IMR-90 (cell line): ENCODE results near the gene ATP5PO. TPM values are rescaled to one million over a fixed set of nuclear protein-coding genes. Genes with fewer than 3 reads are reported as not detected.

ENCODE experiments used
- ATAC-seq: fragments of 200-7000 bp; cut with Tn5 transposase; 2 replicates; pipeline ENCODE4 v1.9.1; 2020; ENCODE audit warnings: low read depth, mild to moderate bottlenecking, moderate library complexity
- BruUV-seq: library from RNA; stranded (reverse); fragments of 400-500 nt; replicated peaks from 2 replicates; lab custom pipeline; 2021; lab: Mats Ljungman, UMichigan
- CTCF ChIA-PET: fragments of 300-600 bp; formaldehyde crosslinking; extraction: SDS; loops from one replicate; lab custom pipeline; 2021; ENCODE audit warnings: antibody characterized with exemption; lab: Yijun Ruan, JAX
- POLR2A ChIA-PET: fragments of 300-600 bp; sonication (Branson Sonifier 250); formaldehyde crosslinking; loops from one replicate; lab custom pipeline; 2022; ENCODE audit warnings: antibody characterized with exemption; ENCODE audit not compliant: unreplicated experiment; lab: Charles Lee
- DNase-seq: peaks from one replicate; pipeline ENCODE4 v3.0.0; 2013
- H2AFZ ChIP-seq: replicated peaks from 2 replicates; pipeline ENCODE3; 2013; ENCODE audit warnings: low read length, mild to moderate bottlenecking; ENCODE audit not compliant: poor library complexity
- H2AK5ac ChIP-seq: 2 replicates; pipeline ENCODE4 v1.6.1; 2013; ENCODE audit warnings: low read depth, low read length, inconsistent platforms
- H2AK9ac ChIP-seq: replicated peaks from 2 replicates; pipeline ENCODE3; 2013; ENCODE audit warnings: mild to moderate bottlenecking, low read depth, low read length, moderate library complexity; ENCODE audit not compliant: poor library complexity
- H2BK120ac ChIP-seq: 2 replicates; pipeline ENCODE4 v1.6.1; 2013; ENCODE audit warnings: low read depth, low read length, inconsistent platforms
- H2BK15ac ChIP-seq: 3 replicates; pipeline ENCODE4 v1.6.1; 2013; ENCODE audit warnings: low read depth, low read length, inconsistent platforms
- H2BK20ac ChIP-seq: 2 replicates; pipeline ENCODE4 v1.6.1; 2013; ENCODE audit warnings: low read depth, mild to moderate bottlenecking, inconsistent platforms, low read length, moderate library complexity
- H2BK5ac ChIP-seq: 2 replicates; pipeline ENCODE4 v1.6.1; 2013; ENCODE audit warnings: mild to moderate bottlenecking, low read depth, low read length, inconsistent platforms; ENCODE audit not compliant: poor library complexity, severe bottlenecking
- H3K14ac ChIP-seq: replicated peaks from 2 replicates; pipeline ENCODE4 v1.6.1; 2013; ENCODE audit warnings: low read depth, low read length, inconsistent platforms
- H3K18ac ChIP-seq: 2 replicates; pipeline ENCODE4 v1.6.1; 2013; ENCODE audit warnings: low read depth, low read length, control low read depth
- H3K23ac ChIP-seq: 2 replicates; pipeline ENCODE4 v1.6.1; 2013; ENCODE audit warnings: low read depth, low read length, inconsistent platforms
- H3K27ac ChIP-seq: 2 replicates; pipeline ENCODE4 v1.5.1; 2013; ENCODE audit warnings: mild to moderate bottlenecking, control low read depth, low read length; ENCODE audit not compliant: insufficient read depth
- H3K27me3 ChIP-seq: 2 replicates; pipeline ENCODE4 v1.6.1; 2013; ENCODE audit warnings: low read length; ENCODE audit not compliant: control insufficient read depth, insufficient read depth
- H3K36me3 ChIP-seq: 2 replicates; pipeline ENCODE4 v1.6.1; 2013; ENCODE audit warnings: low read length, mixed read lengths; ENCODE audit not compliant: control insufficient read depth, insufficient read depth
- H3K4ac ChIP-seq: 2 replicates; pipeline ENCODE4 v1.6.1; 2013; ENCODE audit warnings: low read depth, low read length, inconsistent platforms
- H3K4me1 ChIP-seq: 2 replicates; pipeline ENCODE4 v1.6.1; 2013; ENCODE audit warnings: low read length, mixed read lengths; ENCODE audit not compliant: control insufficient read depth, insufficient read depth
- H3K4me2 ChIP-seq: 2 replicates; pipeline ENCODE4 v1.6.1; 2013; ENCODE audit warnings: low read depth, mild to moderate bottlenecking, control low read depth, low read length, moderate library complexity
- H3K4me3 ChIP-seq: 2 replicates; pipeline ENCODE4 v1.5.1; 2013; ENCODE audit warnings: low read depth, mild to moderate bottlenecking, control low read depth, low read length, moderate library complexity; ENCODE audit not compliant: insufficient read depth
- H3K56ac ChIP-seq: 2 replicates; pipeline ENCODE4 v1.6.1; 2013; ENCODE audit warnings: low read length, inconsistent platforms; ENCODE audit not compliant: insufficient read depth; ENCODE audit errors: extremely low read depth
- H3K79me1 ChIP-seq, 2 experiments: 2 replicates each; pipeline ENCODE4 v1.6.1; 2013; ENCODE audit warnings: low read length in 2 of 2, inconsistent platforms in 1 of 2, low read depth in 1 of 2
- H3K9ac ChIP-seq: 2 replicates; pipeline ENCODE4 v1.6.1; 2013; ENCODE audit warnings: low read depth, low read length, control low read depth
- H3K9me1 ChIP-seq: 2 replicates; pipeline ENCODE4 v1.6.1; 2013; ENCODE audit warnings: low read length, inconsistent platforms; ENCODE audit not compliant: insufficient read depth
- H3K9me3 ChIP-seq: 2 replicates; pipeline ENCODE4 v1.6.1; 2013; ENCODE audit warnings: low read length; ENCODE audit not compliant: control insufficient read depth, insufficient read depth
- H4K20me1 ChIP-seq: 2 replicates; pipeline ENCODE4 v1.6.1; 2013; ENCODE audit warnings: low read length, inconsistent platforms; ENCODE audit not compliant: insufficient read depth
- H4K5ac ChIP-seq: 2 replicates; pipeline ENCODE4 v1.6.1; 2013; ENCODE audit warnings: mild to moderate bottlenecking, low read depth, low read length, control low read depth
- H4K8ac ChIP-seq, 2 experiments: 2 replicates each; pipeline ENCODE4 v1.6.1; 2013; ENCODE audit warnings: low read depth in 2 of 2, low read length in 2 of 2, control low read depth in 1 of 2, inconsistent platforms in 1 of 2
- H4K91ac ChIP-seq: 2 replicates; pipeline ENCODE4 v1.6.1; 2013; ENCODE audit warnings: low read depth, low read length, inconsistent platforms; ENCODE audit not compliant: insufficient read depth
- CEBPB ChIP-seq: IDR thresholded peaks from 2 replicates; pipeline ENCODE4 v1.6.1; 2012; ENCODE audit warnings: low read depth, low read length, improper control_type of control experiment
- ELK1 ChIP-seq: fragments of 150-350 bp; IDR thresholded peaks from 2 replicates; pipeline ENCODE4 v1.6.1; 2016; ENCODE audit warnings: low read depth, mild to moderate bottlenecking, low read length, moderate library complexity, borderline replicate concordance
- FOS ChIP-seq: fragments of 150-350 bp; IDR thresholded peaks from 2 replicates; pipeline ENCODE4 v1.6.1; 2016; ENCODE audit warnings: low read depth, low read length
- MXI1 ChIP-seq: IDR thresholded peaks from 2 replicates; pipeline ENCODE4 v1.6.1; 2012; ENCODE audit warnings: low read depth, mild to moderate bottlenecking, low read length, moderate library complexity, borderline replicate concordance
- SMC3 ChIP-seq: fragments of 150-350 bp; IDR thresholded peaks from 2 replicates; pipeline ENCODE4 v1.6.1; 2016; ENCODE audit warnings: low read depth, mild to moderate bottlenecking, antibody characterized with exemption, low read length, moderate library complexity
- USF2 ChIP-seq: fragments of 150-350 bp; IDR thresholded peaks from 2 replicates; pipeline ENCODE4 v1.6.1; 2017; ENCODE audit warnings: mild to moderate bottlenecking, antibody characterized with exemption, low read length, low read depth
- WGBS, 2 experiments: methylation state at CpG; one replicate each; pipeline versions ENCODE4 v1.1.5 to v1.1.7; 2013; ENCODE audit warnings: missing lambda C conversion rate in 2 of 2; ENCODE audit not compliant: insufficient read length in 1 of 2; ENCODE audit errors: extremely low coverage in 2 of 2; 5-methylcytosine and 5-hydroxymethylcytosine counted together
- dilution Hi-C: fragments of 300-500 bp; cut with HindIII; formaldehyde crosslinking; loops from one replicate; pipeline ENCODE4 v1.14.3; 2018; ENCODE audit warnings: low sequenced_read_pairs; ENCODE audit not compliant: unreplicated experiment
- in situ Hi-C: fragments of 300-500 bp; cut with MboI; formaldehyde crosslinking; loops from 3 replicates; pipeline ENCODE4 v1.14.3; 2019; ENCODE audit warnings: low sequenced_read_pairs, inconsistent platforms, mixed read lengths
- intact Hi-C: fragments of 100-400 bp; cut with micrococcal nuclease; formaldehyde crosslinking; loops from 2 replicates; pipeline ENCODE4 v1.10.0; 2022
- polyA plus RNA-seq, 3 experiments: library from polyadenylated mRNA; depleted of rRNA; stranded (reverse); fragments of >200 nt; gene quantifications; 2 replicates each; pipeline ENCODE4 v1.2.3, GENCODE V29; 2012; ENCODE audit warnings: low replicate concordance in 1 of 3
- total RNA-seq: library from RNA; depleted of rRNA; stranded (reverse); fragments of >200 nt; gene quantifications from 2 replicates; pipeline ENCODE4 v1.2.3, GENCODE V29; 2012

Gene ATP5PO
- total and polyA plus RNA-seq, 2 of the 4 experiments (the other 2 are of a cell fraction) = 237 to 250 TPM

DNA sequence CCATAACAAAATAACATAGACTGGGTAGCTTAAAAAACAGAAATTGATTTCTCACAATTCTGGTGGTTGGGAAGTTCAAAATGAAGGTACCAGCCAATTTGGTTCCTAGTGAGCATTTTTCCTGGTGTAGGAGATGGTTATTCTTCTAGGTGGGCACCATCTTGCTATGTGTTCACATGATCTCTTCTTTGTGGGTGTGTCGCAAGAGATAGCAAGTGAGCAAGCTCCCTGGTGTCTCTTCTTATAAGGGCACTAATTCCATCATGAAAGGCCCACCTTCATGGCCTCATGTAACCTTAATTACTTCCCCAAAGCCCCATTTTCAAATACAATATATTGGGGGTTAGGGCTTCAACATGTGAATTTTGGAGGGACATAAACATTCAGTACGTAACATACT, 38.8 kb upstream of the ATP5PO start:
- no peak overlapping the region for H2BK15ac ChIP-seq
- no peak for DNase-seq

More for the DNA sequence above, 38.8 kb upstream of the ATP5PO start:
- no peak overlapping the region for H2BK120ac ChIP-seq
- no peaks in the 10 kb centered on the region for H3K9me3 ChIP-seq
- H3K27ac ChIP-seq = no peak overlapping the region
- H3K14ac ChIP-seq = no peak overlapping the region
- no peak overlapping the region for H2BK20ac ChIP-seq
- H3K4me2 ChIP-seq = no peak overlapping the region
- H3K9ac ChIP-seq = no peak overlapping the region
- no peak overlapping the region for H3K4me3 ChIP-seq
- no peak overlapping the region for H3K18ac ChIP-seq
- H3K4ac ChIP-seq = no peak overlapping the region
- H4K20me1 ChIP-seq = no peaks in the 10 kb centered on the region
- WGBS, 2 experiments = no CpG with 5 or more reads among the region's 2 CpGs
- H4K5ac ChIP-seq = no peak overlapping the region
- no peak overlapping the region for H2AK5ac ChIP-seq
- in situ Hi-C loops = no loop called here
- dilution Hi-C loops = no loop called here
- H3K36me3 ChIP-seq = no peaks in the 10 kb centered on the region
- H4K8ac ChIP-seq = no peak overlapping the region
- TF ChIP-seq FOS (no peak), CEBPB (peak; percentile 66), MXI1 (no peak), SMC3 (no peak), USF2 (no peak), ELK1 (no peak)
- no peaks in the 10 kb centered on the region for H3K9me1 ChIP-seq
- H3K27me3 ChIP-seq = no peaks in the 10 kb centered on the region
- ChIA-PET CTCF (no interaction called here), POLR2A (no interaction called here)
- no peak for ATAC-seq
- no peak overlapping the region for H3K56ac ChIP-seq
- no peak overlapping the region for H4K91ac ChIP-seq
- BruUV-seq = no TSS peak
- no peaks in the 10 kb centered on the region for H3K79me1 ChIP-seq
- no peak overlapping the region for H3K23ac ChIP-seq
- no peak overlapping the region for H2AK9ac ChIP-seq
- intact Hi-C loops = no loop called here
- H2AFZ ChIP-seq = no peak overlapping the region
- H2BK5ac ChIP-seq = no peak overlapping the region
- peaks cover 6% of the 10 kb centered on the region for H3K4me1 ChIP-seq
